Lung (tissue), 12 donors: ENCODE data around the gene OLFM2. TPM values are rescaled to one million over a fixed set of nuclear protein-coding genes. Genes with fewer than 3 reads are reported as not detected.

Experiments used
- ATAC-seq: fragments of 200-7000 bp; cut with Tn5 transposase; one replicate; pipeline ENCODE4 v1.9.1; 2020; ENCODE audit warnings: moderate number of reproducible peaks; ENCODE audit not compliant: insufficient read depth, low FRiP score
- DNase-seq, 3 donors: peaks; one replicate each; pipeline ENCODE4 v3.0.0-alpha.2; 2013 to 2017
- H3K27ac ChIP-seq, 2 donors: one replicate each; pipeline ENCODE4 v1.5.1; 2013; ENCODE audit warnings: mild to moderate bottlenecking in 2 of 2, moderate library complexity in 2 of 2, control low read depth in 1 of 2, inconsistent platforms in 1 of 2, low read depth in 1 of 2, low read length in 1 of 2
- H3K27me3 ChIP-seq, 3 donors: one replicate each; pipeline ENCODE4 v1.5.1; 2013; ENCODE audit warnings: low read length in 2 of 3; ENCODE audit not compliant: control insufficient read depth in 3 of 3, insufficient read depth in 3 of 3
- H3K36me3 ChIP-seq, 4 donors: one replicate each; pipeline ENCODE4 v1.5.1; 2013; ENCODE audit warnings: low read length in 4 of 4, mild to moderate bottlenecking in 1 of 4, moderate library complexity in 1 of 4; ENCODE audit not compliant: control insufficient read depth in 4 of 4, insufficient read depth in 4 of 4
- H3K4me1 ChIP-seq, 5 donors: one replicate each; pipeline ENCODE4 v1.5.1; 2013; ENCODE audit warnings: low read length in 5 of 5, mild to moderate bottlenecking in 2 of 5, moderate library complexity in 1 of 5; ENCODE audit not compliant: control insufficient read depth in 5 of 5, insufficient read depth in 5 of 5
- H3K4me3 ChIP-seq: one replicate; pipeline ENCODE4 v1.5.1; 2013; ENCODE audit warnings: mild to moderate bottlenecking, control low read depth, moderate library complexity
- H3K9ac ChIP-seq, 2 donors: one replicate each; pipeline ENCODE4 v1.5.1; 2013; ENCODE audit warnings: low read length in 2 of 2, control low read depth in 1 of 2; ENCODE audit not compliant: insufficient read depth in 1 of 2
- H3K9me3 ChIP-seq, 4 donors: one replicate each; pipeline ENCODE4 v1.5.1; 2013; ENCODE audit warnings: low read length in 3 of 4, mild to moderate bottlenecking in 1 of 4, moderate library complexity in 1 of 4; ENCODE audit not compliant: control insufficient read depth in 4 of 4, insufficient read depth in 3 of 4
- CTCF ChIP-seq: IDR thresholded peaks from 2 replicates; pipeline ENCODE4 v1.5.1; 2012; ENCODE audit warnings: mild to moderate bottlenecking; ENCODE audit errors: control extremely low read depth, extremely low read depth
- WGBS, 2 donors: extraction: QIAGEN DNeasy Blood & Tissue Kit; methylation state at CpG; one replicate each; pipeline ENCODE4 v1.1.7; 2013; 5-methylcytosine and 5-hydroxymethylcytosine counted together
- polyA plus RNA-seq, 2 donors: library from polyadenylated mRNA; stranded (reverse); fragments of 200-250 nt; gene quantifications; one replicate each; pipeline ENCODE4 v1.2.1, GENCODE V29; 2013
- total RNA-seq, 2 donors: library from RNA; depleted of rRNA in 1 of 2; stranded (reverse); fragments of >200 nt in 1 of 2; gene quantifications; one replicate each; pipeline ENCODE4 v1.2.1, GENCODE V29; 2014 to 2021
- donor health status: control.
- donor health status: control.
- donor health status: Bipolar disorder and iron deficiency.
- donor health status: healthy.
- donor health status: DM: yes; HTN: yes; CAD: no.

Gene OLFM2
- total and polyA plus RNA-seq, 4 donors, result 2.2 to 14.3 (median 8.8) TPM

- Histone ChIP-seq H3K27me3 (peaks cover 0 to 4% (median 0%) of the 10 kb centered on the region in 3 donors), H3K4me3 (no peak overlapping the region), H3K36me3 (no peaks in the 10 kb centered on the region), H3K4me1 (no peaks in the 10 kb centered on the region), H3K27ac (no peak overlapping the region), H3K9ac (no peak overlapping the region), H3K9me3 (peaks cover 0 to 4% (median 0%) of the 10 kb centered on the region in 4 donors)
- 69 to 77% methylated on average over 5 of the region's 5 CpGs for WGBS, 2 donors
- ATAC-seq (no peak), DNase-seq (no peak)
- TF ChIP-seq CTCF, result no peak
Measured at GRCh38 chr19:9901020-9901419, 35.3 kb downstream of the OLFM2 start.

GRCh38 chr19:9891609-9892373, 44.5 kb downstream of the OLFM2 start:
- ATAC-seq (no peak), DNase-seq (no peak)
- H3K36me3 ChIP-seq, result no peaks in the 10 kb centered on the region
- WGBS, 2 donors, result 65 to 75% methylated on average over 6 of the region's 6 CpGs
- no peak for TF ChIP-seq CTCF
- H3K4me3 ChIP-seq, result no peak overlapping the region
- no peaks in the 10 kb centered on the region for H3K27me3 ChIP-seq
- no peak overlapping the region for H3K27ac ChIP-seq
- no peaks in the 10 kb centered on the region for H3K4me1 ChIP-seq
- peaks cover 0 to 5% (median 0%) of the 10 kb centered on the region in 4 donors for H3K9me3 ChIP-seq
- no peak overlapping the region for H3K9ac ChIP-seq

- H3K9ac ChIP-seq, result no peak overlapping the region
- no peak overlapping the region for H3K4me3 ChIP-seq
- ATAC-seq, result no peak
- H3K27ac ChIP-seq, result no peak overlapping the region
- DNase-seq, result peak; percentile 49 to 77 (median 69)
- 59 to 66% methylated on average over 8 of the region's 8 CpGs for WGBS, 2 donors
- TF ChIP-seq CTCF, result no peak
- no peaks in the 10 kb centered on the region for H3K4me1 ChIP-seq
- H3K9me3 ChIP-seq, result peaks cover 0 to 3% (median 0%) of the 10 kb centered on the region in 4 donors
- no peaks in the 10 kb centered on the region for H3K27me3 ChIP-seq
- H3K36me3 ChIP-seq, result no peaks in the 10 kb centered on the region
Measured at GRCh38 chr19:9885077-9885552, 51.2 kb downstream of the OLFM2 start.
